Measurements from ENCODE around the gene MED14. TPM values are rescaled to one million over a fixed set of nuclear protein-coding genes. Genes with fewer than 3 reads are reported as not detected.

The MED14 gene
- total and polyA plus RNA-seq, 10 of the 15 experiments (the other 5 are each of a cell fraction or from before 2014, with no cell fraction given): 8.8 to 99.4 (median 29.4) TPM

DNA sequence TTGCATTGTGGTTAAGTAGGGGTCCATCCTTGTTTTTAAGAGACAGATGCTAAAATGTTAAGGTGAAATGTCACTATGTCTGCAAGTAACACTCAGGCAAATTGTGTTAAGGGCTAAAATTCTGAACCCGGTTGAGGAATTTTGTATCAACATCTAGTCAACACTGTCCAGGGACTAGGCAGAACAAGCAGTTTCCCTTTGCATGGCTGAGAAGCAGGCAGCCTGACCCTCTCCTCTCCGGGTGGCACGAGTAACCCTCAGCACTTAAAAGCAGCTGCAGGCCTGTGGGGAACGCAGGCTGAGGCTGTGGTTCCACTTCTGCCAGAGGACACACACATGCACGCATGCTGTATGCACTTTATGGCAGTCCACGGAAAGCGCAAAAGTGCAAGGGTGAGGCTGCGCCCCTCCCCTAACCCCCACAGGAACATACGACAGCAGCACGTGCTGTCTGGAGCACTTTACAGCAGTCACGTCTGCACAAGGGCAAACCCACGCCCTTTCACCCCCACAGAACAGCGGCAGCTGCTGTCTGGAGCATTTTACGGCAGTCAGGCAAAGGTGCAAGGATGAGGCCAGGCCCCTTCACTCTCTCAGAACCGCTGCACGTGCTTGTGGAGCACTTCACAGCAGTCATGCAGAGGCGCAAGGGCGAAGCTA lies 112.7 kb downstream of the MED14 start:
- ATAC-seq (no peak), DNase-seq (ENCODE audit: low read depth, low spot score) (no peak), FAIRE-seq (no peak)
- in situ Hi-C loops (cut with MboI) (no loop called here), intact Hi-C loops (cut with micrococcal nuclease; ENCODE audit: unreplicated experiment) (no loop called here)
- Histone ChIP-seq H3K79me2 (ENCODE audit: control insufficient read depth, insufficient read depth, low read length) (no peaks in the 10 kb centered on the region), H3K9me3 (replicated peaks; ENCODE audit: control insufficient read depth, insufficient read depth, low read length) (no peaks in the 10 kb centered on the region; the same call in 2 of the 3 replicates), H3K36me3 (ENCODE audit: control insufficient read depth in 2 of 2, insufficient read depth in 2 of 2, low read length in 1 of 2) (peaks cover 0 to under 1% of the 10 kb centered on the region in 2 experiments; a peak in 1 of 4 replicates), H3K4me3 (no peak overlapping the region), H2AFZ (ENCODE audit: control insufficient read depth, low read depth, low read length) (no peak overlapping the region), H4K20me1 (ENCODE audit: control insufficient read depth, insufficient read depth) (no peaks in the 10 kb centered on the region), H3K4me1 (ENCODE audit: control insufficient read depth, insufficient read depth, low read length) (no peaks in the 10 kb centered on the region), H3K4me2 (ENCODE audit: control insufficient read depth, insufficient read depth) (no peak overlapping the region), H3K27me3 (replicated peaks in 1 of 2; ENCODE audit: control insufficient read depth in 2 of 2, insufficient read depth in 2 of 2, low read length in 1 of 2) (no peaks in the 10 kb centered on the region), H3K27ac (ENCODE audit: control insufficient read depth, insufficient read depth) (no peak overlapping the region), H3K9ac (ENCODE audit: control insufficient read depth, insufficient read depth, low read length) (no peak overlapping the region)
- 91% methylated on average over 17 of the region's 18 CpGs for WGBS (ENCODE audit: insufficient coverage, insufficient replicate concordance, low lambda C conversion rate, missing lambda C conversion rate)
- CTCF ChIA-PET: interaction anchor here (2.0 kb wide), 1 partner anchor 29 kb away, joined by 7 read pairs; no protein-coding TSS in a partner anchor
- POLR2A ChIA-PET: no interaction called here
- BruUV-seq (replicated peaks): no TSS peak
- RAD21 ChIA-PET (ENCODE audit: unreplicated experiment): no interaction called here
- TF ChIP-seq, protein P1, sequence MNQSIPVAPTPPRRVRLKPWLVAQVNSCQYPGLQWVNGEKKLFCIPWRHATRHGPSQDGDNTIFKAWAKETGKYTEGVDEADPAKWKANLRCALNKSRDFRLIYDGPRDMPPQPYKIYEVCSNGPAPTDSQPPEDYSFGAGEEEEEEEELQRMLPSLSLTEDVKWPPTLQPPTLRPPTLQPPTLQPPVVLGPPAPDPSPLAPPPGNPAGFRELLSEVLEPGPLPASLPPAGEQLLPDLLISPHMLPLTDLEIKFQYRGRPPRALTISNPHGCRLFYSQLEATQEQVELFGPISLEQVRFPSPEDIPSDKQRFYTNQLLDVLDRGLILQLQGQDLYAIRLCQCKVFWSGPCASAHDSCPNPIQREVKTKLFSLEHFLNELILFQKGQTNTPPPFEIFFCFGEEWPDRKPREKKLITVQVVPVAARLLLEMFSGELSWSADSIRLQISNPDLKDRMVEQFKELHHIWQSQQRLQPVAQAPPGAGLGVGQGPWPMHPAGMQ (IDR thresholded peaks at IDR 0.05; ENCODE audit: borderline replicate concordance): no peak
- peak; percentile 34 for TF ChIP-seq NR2C2 (IDR thresholded peaks at IDR 0.05; ENCODE audit: borderline replicate concordance, control insufficient read depth, insufficient read length, low read depth)
- SMC1A ChIA-PET (ENCODE audit: uncharacterized antibody, unreplicated experiment): no interaction called here

DNA sequence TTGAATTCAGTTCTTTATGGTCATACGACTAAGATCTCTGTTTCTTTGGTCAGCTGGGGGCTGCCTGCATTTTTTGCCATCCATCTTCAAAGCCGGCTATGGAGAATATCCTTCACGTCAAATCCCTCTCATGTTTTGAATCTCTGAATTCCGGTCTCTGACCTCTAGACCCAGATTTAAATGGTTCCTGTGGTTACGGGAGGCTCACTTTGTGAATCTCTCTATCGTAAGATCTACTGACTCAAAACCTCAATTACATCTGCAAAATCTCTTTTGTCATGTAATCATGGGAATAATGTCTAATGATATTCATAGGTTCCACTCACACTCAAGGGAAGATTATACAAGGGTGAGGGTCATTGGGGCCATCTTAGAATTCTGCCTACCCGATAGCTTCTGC lies 117.8 kb downstream of the MED14 start:
- Histone ChIP-seq H3K27ac (ENCODE audit: control insufficient read depth, insufficient read depth) (no peak overlapping the region), H3K4me3 (no peak overlapping the region), H3K4me1 (ENCODE audit: control insufficient read depth, insufficient read depth, low read length) (no peaks in the 10 kb centered on the region), H3K36me3 (ENCODE audit: control insufficient read depth in 2 of 2, insufficient read depth in 2 of 2, low read length in 1 of 2) (no peaks in the 10 kb centered on the region), H3K79me2 (ENCODE audit: control insufficient read depth, insufficient read depth, low read length) (no peaks in the 10 kb centered on the region), H3K4me2 (ENCODE audit: control insufficient read depth, insufficient read depth) (no peak overlapping the region), H2AFZ (ENCODE audit: control insufficient read depth, low read depth, low read length) (no peak overlapping the region), H3K9ac (ENCODE audit: control insufficient read depth, insufficient read depth, low read length) (no peak overlapping the region), H3K27me3 (replicated peaks in 1 of 2; ENCODE audit: control insufficient read depth in 2 of 2, insufficient read depth in 2 of 2, low read length in 1 of 2) (no peaks in the 10 kb centered on the region), H3K9me3 (replicated peaks; ENCODE audit: control insufficient read depth, insufficient read depth, low read length) (no peaks in the 10 kb centered on the region), H4K20me1 (ENCODE audit: control insufficient read depth, insufficient read depth) (no peaks in the 10 kb centered on the region)
- DNase-seq (ENCODE audit: low read depth, low spot score): no peak
- ChIA-PET RAD21 (ENCODE audit: unreplicated experiment) (no interaction called here), POLR2A (no interaction called here), CTCF (interaction anchor here (1.0 kb wide), 1 partner anchor 73 kb away, joined by 3 read pairs; no protein-coding TSS in a partner anchor), SMC1A (ENCODE audit: uncharacterized antibody, unreplicated experiment) (interaction anchor here (1.1 kb wide), 1 partner anchor 491 kb away, joined by 3 read pairs; no protein-coding TSS in a partner anchor)
- BruUV-seq (replicated peaks): no TSS peak
- intact Hi-C loops (cut with micrococcal nuclease; ENCODE audit: unreplicated experiment) (no loop called here), in situ Hi-C loops (cut with MboI) (no loop called here)
- ATAC-seq: no peak
- WGBS (ENCODE audit: insufficient coverage, insufficient replicate concordance, low lambda C conversion rate, missing lambda C conversion rate): 92% methylated on average over 7 of the region's 7 CpGs
- FAIRE-seq: no peak
- TF ChIP-seq, protein P2, sequence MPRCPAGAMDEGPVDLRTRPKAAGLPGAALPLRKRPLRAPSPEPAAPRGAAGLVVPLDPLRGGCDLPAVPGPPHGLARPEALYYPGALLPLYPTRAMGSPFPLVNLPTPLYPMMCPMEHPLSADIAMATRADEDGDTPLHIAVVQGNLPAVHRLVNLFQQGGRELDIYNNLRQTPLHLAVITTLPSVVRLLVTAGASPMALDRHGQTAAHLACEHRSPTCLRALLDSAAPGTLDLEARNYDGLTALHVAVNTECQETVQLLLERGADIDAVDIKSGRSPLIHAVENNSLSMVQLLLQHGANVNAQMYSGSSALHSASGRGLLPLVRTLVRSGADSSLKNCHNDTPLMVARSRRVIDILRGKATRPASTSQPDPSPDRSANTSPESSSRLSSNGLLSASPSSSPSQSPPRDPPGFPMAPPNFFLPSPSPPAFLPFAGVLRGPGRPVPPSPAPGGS (IDR thresholded peaks at IDR 0.05; ENCODE audit: borderline replicate concordance, insufficient read depth, low read depth, low read length, poor library complexity, severe bottlenecking): no peak
- TF ChIP-seq RB1 (IDR thresholded peaks at IDR 0.05; ENCODE audit: borderline replicate concordance) (no peak), KLF5 (IDR thresholded peaks at IDR 0.05; ENCODE audit: partially characterized antibody) (no peak), STAT3 (IDR thresholded peaks at IDR 0.05; ENCODE audit: low read depth, low read length) (no peak), NFXL1 (IDR thresholded peaks at IDR 0.05; ENCODE audit: borderline replicate concordance) (no peak), TARDBP (IDR thresholded peaks at IDR 0.05; ENCODE audit: borderline replicate concordance) (no peak), ATF7 (IDR thresholded peaks at IDR 0.05; ENCODE audit: low read depth) (no peak), EP300 (IDR thresholded peaks at IDR 0.05; ENCODE audit: borderline replicate concordance in 1 of 2, control insufficient read depth in 1 of 2, low read depth in 2 of 2, low read length in 2 of 2) (no peak)
- TF ChIP-seq, protein P3, sequence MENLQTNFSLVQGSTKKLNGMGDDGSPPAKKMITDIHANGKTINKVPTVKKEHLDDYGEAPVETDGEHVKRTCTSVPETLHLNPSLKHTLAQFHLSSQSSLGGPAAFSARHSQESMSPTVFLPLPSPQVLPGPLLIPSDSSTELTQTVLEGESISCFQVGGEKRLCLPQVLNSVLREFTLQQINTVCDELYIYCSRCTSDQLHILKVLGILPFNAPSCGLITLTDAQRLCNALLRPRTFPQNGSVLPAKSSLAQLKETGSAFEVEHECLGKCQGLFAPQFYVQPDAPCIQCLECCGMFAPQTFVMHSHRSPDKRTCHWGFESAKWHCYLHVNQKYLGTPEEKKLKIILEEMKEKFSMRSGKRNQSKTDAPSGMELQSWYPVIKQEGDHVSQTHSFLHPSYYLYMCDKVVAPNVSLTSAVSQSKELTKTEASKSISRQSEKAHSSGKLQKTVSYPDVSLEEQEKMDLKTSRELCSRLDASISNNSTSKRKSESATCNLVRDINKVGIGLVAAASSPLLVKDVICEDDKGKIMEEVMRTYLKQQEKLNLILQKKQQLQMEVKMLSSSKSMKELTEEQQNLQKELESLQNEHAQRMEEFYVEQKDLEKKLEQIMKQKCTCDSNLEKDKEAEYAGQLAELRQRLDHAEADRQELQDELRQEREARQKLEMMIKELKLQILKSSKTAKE (IDR thresholded peaks at IDR 0.05; ENCODE audit: low read depth, poor library complexity, severe bottlenecking): no peak

Data from GM12878 (cell line).